ENCODE results near the gene SPEG. TPM values are rescaled to one million over a fixed set of nuclear protein-coding genes. Genes with fewer than 3 reads are reported as not detected.
"Not testable (repeated sequence)": the region's sequence is repeated elsewhere in the genome, so short reads cannot be mapped to it uniquely, and the experiment has no call there.

SPEG gene
- total and polyA plus RNA-seq, 9 donors: 66.5 to 177 (median 146) TPM

GRCh38 chr2:219404291-219404910 is 30.2 kb upstream of the SPEG start:
- Histone ChIP-seq H3K27me3 (ENCODE audit: control insufficient read depth, insufficient read depth, low read length) (peaks cover 2% of the 10 kb centered on the region), H3K9me3 (replicated peaks; ENCODE audit: control insufficient read depth, low read depth, low read length) (no peaks in the 10 kb centered on the region), H3K36me3 (ENCODE audit: control insufficient read depth, insufficient read depth, low read length) (no peaks in the 10 kb centered on the region), H3K27ac (ENCODE audit: low read length) (peak overlapping the region; percentile 99), H3K4me1 (ENCODE audit: control insufficient read depth, insufficient read depth, low read length) (peaks cover 58% of the 10 kb centered on the region), H3K4me3 (ENCODE audit: low read length) (peak overlapping the region; percentile 29)
- peak; percentile 85 for DNase-seq
- WGBS (ENCODE audit: insufficient coverage): 45% methylated on average over 10 of the region's 10 CpGs

GRCh38 chr2:219404954-219405353 is 29.7 kb upstream of the SPEG start:
- Histone ChIP-seq H3K27me3 (ENCODE audit: control insufficient read depth, insufficient read depth, low read length) (peaks cover 2% of the 10 kb centered on the region), H3K36me3 (ENCODE audit: control insufficient read depth, insufficient read depth, low read length) (no peaks in the 10 kb centered on the region), H3K4me3 (ENCODE audit: low read length) (peak overlapping the region; percentile 29), H3K27ac (ENCODE audit: low read length) (peak overlapping the region; percentile 99), H3K4me1 (ENCODE audit: control insufficient read depth, insufficient read depth, low read length) (peaks cover 62% of the 10 kb centered on the region), H3K9me3 (replicated peaks; ENCODE audit: control insufficient read depth, low read depth, low read length) (no peaks in the 10 kb centered on the region)
- 59% methylated on average over 4 of the region's 7 CpGs for WGBS (ENCODE audit: insufficient coverage)
- peak; percentile 82 for DNase-seq

GRCh38 chr2:219405451-219405850 is 29.2 kb upstream of the SPEG start:
- peaks cover 2% of the 10 kb centered on the region for H3K27me3 ChIP-seq (ENCODE audit: control insufficient read depth, insufficient read depth, low read length)
- H3K9me3 ChIP-seq (replicated peaks; ENCODE audit: control insufficient read depth, low read depth, low read length): no peaks in the 10 kb centered on the region
- H3K36me3 ChIP-seq (ENCODE audit: control insufficient read depth, insufficient read depth, low read length): no peaks in the 10 kb centered on the region
- peaks cover 64% of the 10 kb centered on the region for H3K4me1 ChIP-seq (ENCODE audit: control insufficient read depth, insufficient read depth, low read length)
- WGBS (ENCODE audit: insufficient coverage): 53% methylated on average over 7 of the region's 9 CpGs
- peak; percentile 45 for DNase-seq
- H3K4me3 ChIP-seq (ENCODE audit: low read length): no peak overlapping the region
- peak overlapping the region; percentile 99 for H3K27ac ChIP-seq (ENCODE audit: low read length)

- Histone ChIP-seq H3K36me3 (ENCODE audit: control insufficient read depth, insufficient read depth, low read length) (no peaks in the 10 kb centered on the region), H3K27me3 (ENCODE audit: control insufficient read depth, insufficient read depth, low read length) (peaks cover 2% of the 10 kb centered on the region), H3K27ac (ENCODE audit: low read length) (peak overlapping the region; percentile 99), H3K4me3 (ENCODE audit: low read length) (no peak overlapping the region), H3K9me3 (replicated peaks; ENCODE audit: control insufficient read depth, low read depth, low read length) (no peaks in the 10 kb centered on the region), H3K4me1 (ENCODE audit: control insufficient read depth, insufficient read depth, low read length) (peaks cover 64% of the 10 kb centered on the region)
- no peak for DNase-seq
- WGBS (ENCODE audit: insufficient coverage): 53% methylated on average over 2 of the region's 7 CpGs
Measured at GRCh38 chr2:219405958-219406860, 28.4 kb upstream of the SPEG start.

- Histone ChIP-seq H3K4me1 (ENCODE audit: control insufficient read depth, insufficient read depth, low read length) (peaks cover 64% of the 10 kb centered on the region), H3K9me3 (replicated peaks; ENCODE audit: control insufficient read depth, low read depth, low read length) (no peaks in the 10 kb centered on the region), H3K27ac (ENCODE audit: low read length) (peak overlapping the region; percentile 99), H3K27me3 (ENCODE audit: control insufficient read depth, insufficient read depth, low read length) (peaks cover 2% of the 10 kb centered on the region), H3K36me3 (ENCODE audit: control insufficient read depth, insufficient read depth, low read length) (no peaks in the 10 kb centered on the region), H3K4me3 (ENCODE audit: low read length) (no peak overlapping the region)
- peak; percentile 74 for DNase-seq
- 66% methylated on average over 3 of the region's 3 CpGs for WGBS (ENCODE audit: insufficient coverage)
Measured at GRCh38 chr2:219406861-219407230, 27.8 kb upstream of the SPEG start.

- H3K4me3 ChIP-seq (ENCODE audit: low read length); H3K36me3 ChIP-seq (ENCODE audit: control insufficient read depth, insufficient read depth, low read length); H3K27me3 ChIP-seq (ENCODE audit: control insufficient read depth, insufficient read depth, low read length); DNase-seq; H3K9me3 ChIP-seq (replicated peaks; ENCODE audit: control insufficient read depth, low read depth, low read length): not testable (repeated sequence)
- peak overlapping the region; percentile 99 for H3K27ac ChIP-seq (ENCODE audit: low read length)
- 100% methylated on average over 1 of the region's 5 CpGs for WGBS (ENCODE audit: insufficient coverage)
- peaks cover 64% of the 10 kb centered on the region for H3K4me1 ChIP-seq (ENCODE audit: control insufficient read depth, insufficient read depth, low read length)
Measured at GRCh38 chr2:219407343-219407742, 27.3 kb upstream of the SPEG start.

- H3K27ac ChIP-seq (ENCODE audit: low read length): peak overlapping the region; percentile 13
- H3K36me3 ChIP-seq (ENCODE audit: control insufficient read depth, insufficient read depth, low read length): no peaks in the 10 kb centered on the region
- peaks cover 2% of the 10 kb centered on the region for H3K27me3 ChIP-seq (ENCODE audit: control insufficient read depth, insufficient read depth, low read length)
- WGBS (ENCODE audit: insufficient coverage): 53% methylated on average over 5 of the region's 5 CpGs
- DNase-seq: no peak
- H3K4me3 ChIP-seq (ENCODE audit: low read length): no peak overlapping the region
- peaks cover 64% of the 10 kb centered on the region for H3K4me1 ChIP-seq (ENCODE audit: control insufficient read depth, insufficient read depth, low read length)
- no peaks in the 10 kb centered on the region for H3K9me3 ChIP-seq (replicated peaks; ENCODE audit: control insufficient read depth, low read depth, low read length)
Measured at GRCh38 chr2:219408204-219408603, 26.4 kb upstream of the SPEG start.

- Histone ChIP-seq H3K27ac (ENCODE audit: low read length) (peak overlapping the region; percentile 13), H3K4me1 (ENCODE audit: control insufficient read depth, insufficient read depth, low read length) (peaks cover 63% of the 10 kb centered on the region), H3K36me3 (ENCODE audit: control insufficient read depth, insufficient read depth, low read length) (no peaks in the 10 kb centered on the region), H3K27me3 (ENCODE audit: control insufficient read depth, insufficient read depth, low read length) (peaks cover 2% of the 10 kb centered on the region), H3K4me3 (ENCODE audit: low read length) (no peak overlapping the region), H3K9me3 (replicated peaks; ENCODE audit: control insufficient read depth, low read depth, low read length) (no peaks in the 10 kb centered on the region)
- DNase-seq: no peak
- WGBS (ENCODE audit: insufficient coverage): no CpG with 5 or more reads among the region's 8 CpGs
Measured at GRCh38 chr2:219408631-219409030, 26.0 kb upstream of the SPEG start.

- H3K9me3 ChIP-seq (replicated peaks; ENCODE audit: control insufficient read depth, low read depth, low read length): no peaks in the 10 kb centered on the region
- H3K27ac ChIP-seq (ENCODE audit: low read length): peak overlapping the region; percentile 47
- H3K4me1 ChIP-seq (ENCODE audit: control insufficient read depth, insufficient read depth, low read length): peaks cover 53% of the 10 kb centered on the region
- H3K4me3 ChIP-seq (ENCODE audit: low read length): no peak overlapping the region
- H3K36me3 ChIP-seq (ENCODE audit: control insufficient read depth, insufficient read depth, low read length): no peaks in the 10 kb centered on the region
- peaks cover 2% of the 10 kb centered on the region for H3K27me3 ChIP-seq (ENCODE audit: control insufficient read depth, insufficient read depth, low read length)
- WGBS (ENCODE audit: insufficient coverage): 79% methylated on average over 5 of the region's 5 CpGs
- no peak for DNase-seq
Measured at GRCh38 chr2:219409619-219410018, 25.0 kb upstream of the SPEG start.

GRCh38 chr2:219410390-219410789 is 24.3 kb upstream of the SPEG start:
- no peak for DNase-seq
- peaks cover 2% of the 10 kb centered on the region for H3K27me3 ChIP-seq (ENCODE audit: control insufficient read depth, insufficient read depth, low read length)
- H3K36me3 ChIP-seq (ENCODE audit: control insufficient read depth, insufficient read depth, low read length): no peaks in the 10 kb centered on the region
- H3K4me1 ChIP-seq (ENCODE audit: control insufficient read depth, insufficient read depth, low read length): peaks cover 47% of the 10 kb centered on the region
- peak overlapping the region; percentile 29 for H3K27ac ChIP-seq (ENCODE audit: low read length)
- H3K9me3 ChIP-seq (replicated peaks; ENCODE audit: control insufficient read depth, low read depth, low read length): no peaks in the 10 kb centered on the region
- H3K4me3 ChIP-seq (ENCODE audit: low read length): no peak overlapping the region
- WGBS (ENCODE audit: insufficient coverage): 79% methylated on average over 7 of the region's 8 CpGs

Measured in muscle of leg (tissue), 11 donors.